ENCODE data around the gene GPC6.

GPC6 gene

GRCh38 chr13:93955904-93956303, 729.3 kb downstream of the GPC6 start:
- no peak for DNase-seq (ENCODE audit: low read depth)
- no peak for TF ChIP-seq CTCF (IDR thresholded peaks at IDR 0.05; ENCODE audit: low read length, missing control alignments)

GRCh38 chr13:93956426-93956825, 729.8 kb downstream of the GPC6 start:
- DNase-seq (ENCODE audit: low read depth): no peak
- no peak overlapping the region for H3K4me3 ChIP-seq (replicated peaks; ENCODE audit: low read depth, low read length)
- TF ChIP-seq CTCF (IDR thresholded peaks at IDR 0.05; ENCODE audit: low read length, missing control alignments): no peak

More at GRCh38 chr13:93955904-93956303, 729.3 kb downstream of the GPC6 start:
- H3K4me3 ChIP-seq (replicated peaks; ENCODE audit: low read depth, low read length): no peak overlapping the region

- no peak overlapping the region for H3K4me3 ChIP-seq (replicated peaks; ENCODE audit: low read depth, low read length)
- DNase-seq (ENCODE audit: low read depth): no peak
- no peak for TF ChIP-seq CTCF (IDR thresholded peaks at IDR 0.05; ENCODE audit: low read length, missing control alignments)
Measured at GRCh38 chr13:93957371-93957770, 730.8 kb downstream of the GPC6 start.

GRCh38 chr13:93959796-93960533, 733.4 kb downstream of the GPC6 start:
- TF ChIP-seq CTCF (IDR thresholded peaks at IDR 0.05; ENCODE audit: low read length, missing control alignments): no peak
- no peak overlapping the region for H3K4me3 ChIP-seq (replicated peaks; ENCODE audit: low read depth, low read length)
- no peak for DNase-seq (ENCODE audit: low read depth)

GRCh38 chr13:93963266-93964145, 736.9 kb downstream of the GPC6 start:
- no peak overlapping the region for H3K4me3 ChIP-seq (replicated peaks; ENCODE audit: low read depth, low read length)
- DNase-seq (ENCODE audit: low read depth): peak; percentile 82
- no peak for TF ChIP-seq CTCF (IDR thresholded peaks at IDR 0.05; ENCODE audit: low read length, missing control alignments)

GRCh38 chr13:93964146-93964512, 737.5 kb downstream of the GPC6 start:
- TF ChIP-seq CTCF (IDR thresholded peaks at IDR 0.05; ENCODE audit: low read length, missing control alignments): no peak
- no peak for DNase-seq (ENCODE audit: low read depth)
- no peak overlapping the region for H3K4me3 ChIP-seq (replicated peaks; ENCODE audit: low read depth, low read length)
